Spinal cord (tissue), 10 donors: Measurements from ENCODE around the gene ABHD17B. TPM values are rescaled to one million over a fixed set of nuclear protein-coding genes. Genes with fewer than 3 reads are reported as not detected.
A peak's percentile ranks its signal among the peaks of the same experiment; 100 is the strongest.

ENCODE experiments used
- DNase-seq, 6 donors: peaks; one replicate each; pipeline versions ENCODE4 v3.0.0 to v3.0.0-alpha.2; 2013 to 2015; ENCODE audit warnings: low spot score in 6 of 6, low read depth in 4 of 6
- H3K27ac ChIP-seq: one replicate; pipeline ENCODE4 v1.5.1; 2013; ENCODE audit warnings: low read depth, low read length, control low read depth
- H3K27me3 ChIP-seq: one replicate; pipeline ENCODE4 v1.6.1; 2013; ENCODE audit warnings: low read length; ENCODE audit not compliant: control insufficient read depth, insufficient read depth
- H3K36me3 ChIP-seq: one replicate; pipeline ENCODE4 v1.6.1; 2013; ENCODE audit warnings: low read length; ENCODE audit not compliant: control insufficient read depth, insufficient read depth
- H3K4me1 ChIP-seq: one replicate; pipeline ENCODE4 v1.6.1; 2013; ENCODE audit warnings: low read length; ENCODE audit not compliant: control insufficient read depth, insufficient read depth
- H3K4me3 ChIP-seq: one replicate; pipeline ENCODE4 v1.5.1; 2013; ENCODE audit warnings: low read depth, low read length, control low read depth
- H3K9me3 ChIP-seq: one replicate; pipeline ENCODE4 v1.6.1; 2013; ENCODE audit warnings: low read length; ENCODE audit not compliant: control insufficient read depth, insufficient read depth
- WGBS: methylation state at CpG from one replicate; pipeline ENCODE4 v1.1.5; 2013; ENCODE audit warnings: missing lambda C conversion rate; ENCODE audit not compliant: insufficient coverage; 5-methylcytosine and 5-hydroxymethylcytosine counted together
- polyA plus RNA-seq, 2 donors: library from polyadenylated mRNA; unstranded; fragments of 120-200 nt; gene quantifications; one replicate each; pipeline ENCODE4 v1.2.1, GENCODE V29; 2013; ENCODE audit not compliant: insufficient read length in 2 of 2
- total RNA-seq, 2 donors: library from RNA; depleted of rRNA in 1 of 2; stranded (reverse); fragments of 120-200 nt in 1 of 2; fragments of >200 nt in 1 of 2; gene quantifications; one replicate each; pipeline versions ENCODE4 v1.2.3 to v1.2.4, GENCODE V29; 2013 to 2014
- donor health status: healthy.

The ABHD17B gene
- total and polyA plus RNA-seq, 4 donors, result 33.7 to 91.8 (median 50.4) TPM

DNA sequence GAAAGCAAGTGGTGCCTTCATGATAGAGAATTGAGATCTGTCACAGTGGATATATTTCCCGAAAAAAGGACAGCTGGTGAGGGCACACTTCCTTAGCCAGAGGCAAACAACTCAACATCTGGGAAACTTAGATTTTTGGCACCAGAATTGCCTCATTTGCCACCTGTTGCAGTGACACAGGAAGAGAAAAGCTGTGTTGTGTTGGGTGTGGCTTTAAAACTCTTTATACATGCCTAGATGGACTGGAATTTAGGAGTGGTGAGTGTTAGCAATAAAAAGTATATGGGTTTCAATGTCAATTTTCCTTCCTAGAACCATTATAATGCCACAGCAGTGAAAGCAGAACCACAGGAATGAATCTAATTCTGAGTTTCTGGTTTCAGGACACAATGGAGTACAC is 80.1 kb downstream of the ABHD17B start:
- H3K27me3 ChIP-seq, result no peaks in the 10 kb centered on the region
- H3K9me3 ChIP-seq, result peaks cover 2% of the 10 kb centered on the region
- H3K4me1 ChIP-seq, result no peaks in the 10 kb centered on the region
- no peaks in the 10 kb centered on the region for H3K36me3 ChIP-seq
- H3K27ac ChIP-seq, result no peak overlapping the region
- no peak overlapping the region for H3K4me3 ChIP-seq
- no CpG with 5 or more reads among the region's 1 CpG for WGBS
- DNase-seq, result no peak

DNA sequence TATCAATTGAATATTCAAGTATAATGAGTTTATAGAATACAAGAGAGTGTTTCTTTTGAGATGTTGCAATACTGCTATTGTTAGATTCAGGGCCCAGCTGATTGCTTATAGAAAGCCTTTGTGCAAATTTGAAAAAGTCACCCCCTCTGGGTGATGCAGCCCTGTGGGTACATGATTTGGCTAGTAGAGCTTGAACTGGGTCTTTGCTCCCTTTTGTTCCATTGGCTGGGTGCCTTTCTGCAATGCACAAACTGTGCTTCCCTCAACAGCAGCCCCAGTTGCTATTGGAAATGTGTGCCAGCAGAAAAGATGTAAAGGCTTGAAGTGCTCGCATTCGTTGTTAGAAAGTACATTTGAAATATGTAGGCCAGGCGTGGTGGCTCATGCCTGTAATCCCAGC is 80.8 kb downstream of the ABHD17B start:
- Histone ChIP-seq H3K36me3 (no peaks in the 10 kb centered on the region), H3K9me3 (peaks cover 1% of the 10 kb centered on the region), H3K27me3 (no peaks in the 10 kb centered on the region), H3K27ac (no peak overlapping the region), H3K4me3 (no peak overlapping the region), H3K4me1 (no peaks in the 10 kb centered on the region)
- DNase-seq, result peak in 1 of 6 donors; percentile 43
- 60% methylated on average over 1 of the region's 3 CpGs for WGBS

DNA sequence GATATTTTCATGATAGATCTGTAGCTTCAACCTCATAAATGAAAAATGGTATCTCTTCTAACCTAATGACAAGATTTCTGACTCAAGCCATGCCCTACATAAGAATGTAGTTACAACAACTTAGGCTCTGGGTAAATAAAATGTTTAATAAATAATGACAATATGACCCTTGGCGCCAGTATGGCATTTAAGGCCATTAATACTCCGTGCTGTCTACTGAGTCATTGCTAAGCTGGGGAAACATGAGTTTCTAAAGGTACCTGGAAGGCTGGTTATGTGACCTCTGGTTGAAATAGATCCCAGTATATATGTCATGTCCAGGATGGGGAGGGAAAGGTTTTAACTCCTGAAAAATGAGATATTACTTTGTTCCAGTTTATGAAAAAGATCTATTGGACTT is 84.7 kb downstream of the ABHD17B start:
- no peaks in the 10 kb centered on the region for H3K9me3 ChIP-seq
- no peak for DNase-seq
- H3K27me3 ChIP-seq, result no peaks in the 10 kb centered on the region
- H3K36me3 ChIP-seq, result no peaks in the 10 kb centered on the region
- H3K4me1 ChIP-seq, result no peaks in the 10 kb centered on the region
- 0% methylated on average over 1 of the region's 2 CpGs for WGBS
- no peak overlapping the region for H3K4me3 ChIP-seq
- no peak overlapping the region for H3K27ac ChIP-seq

DNA sequence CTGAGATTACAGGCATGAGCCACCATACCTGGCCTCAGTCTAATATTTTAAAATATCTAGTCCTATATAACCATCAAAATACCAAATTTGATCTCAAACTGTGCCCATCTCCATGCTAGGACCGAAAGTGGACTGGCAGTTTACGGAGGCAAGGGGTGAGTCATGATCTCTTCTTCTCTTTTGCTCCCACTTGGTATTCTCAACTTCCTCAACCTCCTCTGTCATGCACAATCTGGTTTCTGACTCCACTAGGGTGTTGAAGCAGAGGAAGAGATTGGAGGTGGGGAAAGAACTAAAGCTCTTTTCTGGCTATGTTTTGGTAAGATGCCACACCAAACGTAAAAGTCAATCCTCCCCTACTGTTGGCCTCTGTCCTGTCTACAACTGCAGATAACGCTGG is 86.7 kb downstream of the ABHD17B start:
- 100% methylated on average over 2 of the region's 4 CpGs for WGBS
- no peaks in the 10 kb centered on the region for H3K36me3 ChIP-seq
- H3K27ac ChIP-seq, result no peak overlapping the region
- H3K4me3 ChIP-seq, result no peak overlapping the region
- H3K27me3 ChIP-seq, result no peaks in the 10 kb centered on the region
- no peaks in the 10 kb centered on the region for H3K9me3 ChIP-seq
- no peaks in the 10 kb centered on the region for H3K4me1 ChIP-seq
- DNase-seq, result no peak

DNA sequence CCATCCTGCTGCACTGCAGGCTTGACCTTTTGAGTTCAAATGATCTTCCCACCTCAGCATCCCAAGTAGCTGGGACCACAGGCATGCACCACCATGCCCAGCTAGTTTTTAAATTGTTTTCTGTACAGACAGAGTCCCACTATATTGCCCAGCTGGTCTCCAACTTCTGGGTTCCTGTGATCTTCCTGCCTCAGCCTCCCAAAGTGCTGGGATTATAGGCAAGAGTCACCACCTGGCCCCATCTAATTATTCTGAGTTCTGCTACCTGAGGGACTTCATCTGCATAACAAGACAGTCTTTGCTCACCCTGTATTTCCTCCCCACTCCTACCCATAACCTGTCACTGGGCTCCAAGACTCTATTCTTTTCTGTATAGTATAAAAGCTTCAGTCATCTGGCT is 88.1 kb downstream of the ABHD17B start:
- Histone ChIP-seq H3K4me3 (no peak overlapping the region), H3K27ac (no peak overlapping the region), H3K27me3 (no peaks in the 10 kb centered on the region), H3K36me3 (no peaks in the 10 kb centered on the region), H3K4me1 (no peaks in the 10 kb centered on the region), H3K9me3 (no peaks in the 10 kb centered on the region)
- DNase-seq, result no peak

DNA sequence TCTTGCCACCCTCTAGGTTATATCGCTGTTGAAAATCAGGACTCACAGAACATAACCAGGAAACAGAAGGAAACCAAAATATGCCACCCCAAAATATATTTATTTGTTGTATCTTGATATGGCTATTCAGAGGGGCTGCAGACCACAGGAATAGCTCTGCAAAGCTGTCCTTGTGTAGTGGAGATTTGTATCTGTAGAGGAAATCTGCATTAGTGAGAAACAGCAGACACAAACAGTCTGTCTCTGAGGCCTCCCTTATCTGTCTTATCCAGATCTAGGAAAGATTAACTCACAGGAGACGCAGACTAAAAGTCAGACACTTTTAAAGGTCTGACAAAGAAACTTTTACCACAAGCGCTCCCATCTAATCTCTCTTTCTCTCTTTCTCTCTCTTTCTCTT is 88.5 kb downstream of the ABHD17B start:
- DNase-seq, result no peak
- Histone ChIP-seq H3K4me3 (no peak overlapping the region), H3K27me3 (no peaks in the 10 kb centered on the region), H3K36me3 (no peaks in the 10 kb centered on the region), H3K4me1 (no peaks in the 10 kb centered on the region), H3K27ac (no peak overlapping the region), H3K9me3 (no peaks in the 10 kb centered on the region)
- WGBS, result 97% methylated on average over 2 of the region's 3 CpGs

DNA sequence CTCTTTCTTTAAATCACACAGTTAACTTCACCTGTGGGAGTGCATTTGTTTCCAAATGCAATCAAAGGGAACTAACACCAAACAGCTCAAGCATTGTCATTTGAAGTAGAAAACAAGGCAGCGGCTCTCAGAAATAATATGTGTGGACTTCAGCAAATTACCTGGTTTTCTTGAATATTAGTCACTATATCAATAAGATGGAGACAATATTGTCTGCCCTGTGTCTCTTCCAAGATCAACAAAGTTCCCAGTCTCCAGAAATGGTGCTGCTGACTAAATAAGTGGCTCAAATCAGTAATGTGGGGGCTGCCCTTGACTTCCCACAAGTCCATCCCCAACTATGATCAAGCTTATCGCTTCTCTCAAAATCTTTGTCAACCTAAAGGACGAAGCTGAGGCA is 89.6 kb downstream of the ABHD17B start:
- WGBS, result 71% methylated on average over 1 of the region's 3 CpGs
- Histone ChIP-seq H3K4me1 (no peaks in the 10 kb centered on the region), H3K36me3 (no peaks in the 10 kb centered on the region), H3K9me3 (no peaks in the 10 kb centered on the region), H3K27me3 (no peaks in the 10 kb centered on the region), H3K4me3 (no peak overlapping the region), H3K27ac (no peak overlapping the region)
- DNase-seq, result no peak

DNA sequence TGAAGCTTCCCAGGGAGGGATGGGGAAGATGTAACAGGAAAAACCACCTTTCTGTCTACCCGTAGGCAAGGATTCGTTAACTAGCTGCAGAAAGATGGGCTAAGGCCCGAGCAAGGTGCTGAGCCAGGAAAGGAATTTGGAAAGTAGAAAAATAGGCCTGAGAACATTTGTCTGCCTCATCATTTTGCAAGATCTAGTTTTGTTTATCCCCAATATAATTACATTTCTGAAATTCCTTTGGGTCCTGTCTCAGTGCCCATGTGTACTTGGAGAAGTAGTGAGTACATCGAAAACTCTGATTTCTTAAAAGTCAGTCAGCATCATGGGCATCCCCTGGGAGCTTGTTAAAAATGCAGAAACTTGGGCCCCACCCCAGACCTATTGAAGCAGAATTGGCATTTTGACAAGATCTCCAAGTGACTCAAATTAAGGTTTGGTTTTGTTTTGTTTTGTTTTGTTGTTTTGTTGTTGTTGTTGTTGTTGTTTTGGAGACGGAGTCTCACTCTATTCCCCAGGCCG is 90.5 kb downstream of the ABHD17B start:
- Histone ChIP-seq H3K27ac (no peak overlapping the region), H3K27me3 (no peaks in the 10 kb centered on the region), H3K4me3 (no peak overlapping the region), H3K4me1 (no peaks in the 10 kb centered on the region), H3K9me3 (no peaks in the 10 kb centered on the region), H3K36me3 (no peaks in the 10 kb centered on the region)
- WGBS, result 60% methylated on average over 1 of the region's 6 CpGs
- no peak for DNase-seq

DNA sequence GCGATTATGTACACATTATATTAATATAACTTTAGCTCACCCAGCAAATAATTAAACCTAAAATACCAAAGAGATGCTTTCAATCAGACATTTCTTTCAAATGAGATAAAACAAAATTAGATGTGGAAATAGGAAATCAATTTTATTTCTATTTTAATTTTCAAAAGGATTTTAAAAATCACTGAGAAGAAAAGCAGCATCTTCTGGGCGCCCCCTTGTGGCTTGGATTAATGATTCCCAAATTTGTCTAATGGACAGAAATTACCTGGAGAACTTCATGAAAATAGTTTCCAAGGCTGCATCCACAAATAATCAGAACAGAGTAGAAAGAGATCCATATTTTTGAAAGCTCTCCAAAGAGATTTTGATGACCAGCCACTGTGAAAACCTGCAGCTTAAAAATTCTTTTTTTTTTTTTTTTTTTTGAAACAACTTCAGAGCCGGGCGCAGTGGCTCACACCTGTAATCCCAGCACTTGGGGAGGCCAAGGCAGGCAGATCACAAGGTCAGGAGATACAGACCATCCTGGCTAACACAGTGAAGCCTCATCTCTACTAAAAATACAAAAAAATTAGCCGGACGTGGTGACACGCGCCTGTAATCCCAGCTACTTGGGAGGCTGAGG is 91.8 kb downstream of the ABHD17B start:
- WGBS, result 80% methylated on average over 1 of the region's 8 CpGs
- Histone ChIP-seq H3K9me3 (no peaks in the 10 kb centered on the region), H3K27me3 (no peaks in the 10 kb centered on the region), H3K4me1 (no peaks in the 10 kb centered on the region), H3K36me3 (no peaks in the 10 kb centered on the region), H3K4me3 (no peak overlapping the region), H3K27ac (no peak overlapping the region)
- DNase-seq, result peak in 5 of 6 donors; percentile 36 to 82 (median 39)

DNA sequence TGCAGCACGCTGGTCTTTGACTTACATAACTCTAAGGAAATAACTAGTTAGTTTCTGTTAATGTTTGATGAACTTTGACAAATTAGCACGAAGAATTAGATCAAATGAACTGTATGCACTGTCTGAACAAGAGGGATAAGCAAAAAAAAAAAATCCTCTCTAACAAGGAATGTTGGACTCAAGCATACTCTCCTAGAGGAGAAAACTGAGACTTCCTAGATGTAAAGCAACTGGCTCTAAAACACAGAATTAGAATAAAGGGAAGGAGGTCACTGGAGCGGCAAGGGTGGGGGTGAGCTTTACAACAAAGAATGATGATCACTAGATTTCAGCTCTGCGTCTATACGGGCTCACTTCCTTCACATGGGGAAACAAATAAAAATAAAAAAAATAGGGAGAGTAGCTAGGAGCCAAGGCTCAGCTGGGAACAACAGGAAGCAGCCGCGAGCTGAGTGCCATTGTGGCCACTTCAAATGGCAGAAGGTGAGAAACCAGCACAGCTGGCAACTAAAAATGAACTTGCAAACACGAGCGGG is 94.0 kb downstream of the ABHD17B start:
- Histone ChIP-seq H3K9me3 (no peaks in the 10 kb centered on the region), H3K4me3 (no peak overlapping the region), H3K36me3 (no peaks in the 10 kb centered on the region), H3K27ac (no peak overlapping the region), H3K4me1 (no peaks in the 10 kb centered on the region), H3K27me3 (no peaks in the 10 kb centered on the region)
- 56% methylated on average over 4 of the region's 9 CpGs for WGBS
- DNase-seq, result no peak
